Subcutaneous preadipocyte (primary cell): ENCODE results near the gene FCGR1A. TPM values are rescaled to one million over a fixed set of nuclear protein-coding genes. Genes with fewer than 3 reads are reported as not detected.

Experiments
- total RNA-seq: library from RNA; depleted of rRNA; stranded (reverse); fragments of >200 nt; gene quantifications from 2 replicates; pipeline ENCODE4 v1.2.3, GENCODE V29; 2012

Gene FCGR1A
- total RNA-seq, result not detected in 2 replicates

DNA sequence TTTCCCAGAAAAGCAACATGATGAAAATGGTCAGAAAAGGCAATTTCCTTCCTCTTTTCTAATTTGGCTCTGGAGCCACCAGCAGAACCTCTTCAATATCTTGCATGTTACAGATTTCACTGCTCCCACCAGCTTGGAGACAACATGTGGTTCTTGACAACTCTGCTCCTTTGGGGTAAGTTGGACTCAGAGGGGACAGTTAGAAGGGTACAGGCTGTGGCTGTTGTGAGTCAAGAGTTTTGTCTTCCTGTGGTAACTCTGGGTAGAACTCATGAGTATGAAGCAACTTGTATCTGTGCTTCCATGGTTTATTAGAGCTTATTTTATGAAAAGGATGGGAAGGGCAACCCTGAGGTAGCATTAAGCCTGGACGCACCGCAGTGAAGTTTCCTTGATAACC is at the start of gene FCGR1A:
FCGR1A (plus strand) TSS at position 95 of the 400 bp plus-strand sequence; CDS start at position 145, 50 bp downstream.

Other genes starting within 250 kb of the FCGR1A start
- gene PPIAL4C, start 198.8 kb upstream of the FCGR1A start, total RNA-seq, result not detected in 2 replicates
- gene BOLA1, start 116.9 kb downstream of the FCGR1A start, total RNA-seq, result 7.0 and 10.4 TPM in 2 replicates
- 9.4 and 13.2 TPM in 2 replicates for gene SV2A, start 135.2 kb downstream of the FCGR1A start, total RNA-seq
- gene SF3B4, start 145.1 kb downstream of the FCGR1A start, total RNA-seq, result 14.0 and 15.8 TPM in 2 replicates
- gene MTMR11, start 154.2 kb downstream of the FCGR1A start, total RNA-seq, result 4.4 and 9.2 TPM in 2 replicates
- gene OTUD7B, start 228.0 kb downstream of the FCGR1A start, total RNA-seq, result 7.7 and 11.9 TPM in 2 replicates